ENCODE results near the gene ZBTB17. TPM values are rescaled to one million over a fixed set of nuclear protein-coding genes. Genes with fewer than 3 reads are reported as not detected.
A peak's percentile ranks its signal among the peaks of the same experiment; 100 is the strongest.

ZBTB17 gene
- total and polyA plus RNA-seq, 9 of the 15 experiments (the other 6 are each of a cell fraction or from before 2014, with no cell fraction given) = 1.1 to 53.4 (median 29.6) TPM

GRCh38 chr1:15948595-15949452 is 27.1 kb downstream of the ZBTB17 start (continued):
- TF ChIP-seq CEBPG (CRISPR knock-in tag; IDR thresholded peaks at IDR 0.05) (peak; percentile 51; the same call in 1 of the 2 replicates), CEBPG (tag; conservative IDR thresholded peaks at IDR 0.05 in 1 of 2, IDR thresholded peaks at IDR 0.05 in 1 of 2) (peak in 1 of 2 experiments; percentile 59; a peak in 2 of 4 replicates), NFIC (IDR thresholded peaks at IDR 0.05) (peak; percentile 77), RB1 (IDR thresholded peaks at IDR 0.05; ENCODE audit: low read depth) (no peak), GATA2 (CRISPR knock-in tag; IDR thresholded peaks at IDR 0.05) (no peak), E4F1 (CRISPR knock-in tag; IDR thresholded peaks at IDR 0.05; ENCODE audit: borderline replicate concordance) (no peak)

GRCh38 chr1:15948091-15948591 is 27.8 kb downstream of the ZBTB17 start:
- Histone ChIP-seq H3K27me3 (ENCODE audit: control insufficient read depth in 2 of 2, insufficient read depth in 2 of 2, low read length in 2 of 2) (no peaks in the 10 kb centered on the region), H3K27ac (ENCODE audit: extremely low read depth, low read depth, low read length) (peak overlapping the region; percentile 97; the same call in 1 of the 3 replicates), H2AFZ (ENCODE audit: low read depth, low read length) (no peak overlapping the region), H3K4me2 (ENCODE audit: insufficient read depth, low read length) (no peak overlapping the region), H4K20me1 (replicated peaks; ENCODE audit: control insufficient read depth, insufficient read depth, low read length) (peaks cover 4% of the 10 kb centered on the region; the same call in 1 of the 2 replicates), H3K9ac (ENCODE audit: insufficient read depth in 1 of 2, low read depth in 2 of 2, low read length in 2 of 2) (peak overlapping the region; percentile 46 to 81; a peak in 2 of 4 replicates), H3K79me2 (ENCODE audit: control insufficient read depth, insufficient read depth, low read length) (peaks cover 56% of the 10 kb centered on the region), H3K9me3 (replicated peaks; ENCODE audit: control insufficient read depth, insufficient read depth, low read depth, low read length) (no peaks in the 10 kb centered on the region), H3K4me1 (replicated peaks in 1 of 2; ENCODE audit: control insufficient read depth in 2 of 2, insufficient read depth in 2 of 2, low read length in 2 of 2) (peaks cover 50 to 70% of the 10 kb centered on the region in 2 experiments), H3K9me1 (ENCODE audit: control insufficient read depth, insufficient read depth, low read length) (peaks cover 8% of the 10 kb centered on the region), H3K4me3 (no peak overlapping the region), H3K36me3 (ENCODE audit: control insufficient read depth, insufficient read depth, low read length) (peaks cover 64% of the 10 kb centered on the region; the same call in 2 of the 3 replicates)
- WGBS (ENCODE audit: insufficient coverage, low coverage, missing lambda C conversion rate) = 84% methylated on average over 16 of the region's 16 CpGs
- DNase-seq (ENCODE audit: extremely low read depth in 1 of 4, low spot score in 3 of 4) = no peak
- intact Hi-C loops (cut with micrococcal nuclease) = no loop called here
- in situ Hi-C loops (cut with MboI) = no loop called here
- BruUV-seq (replicated peaks) = no TSS peak
- CTCF ChIA-PET (ENCODE audit: low intra/inter-chr PET ratio) = no interaction called here
- POLR2A ChIA-PET = interaction anchor here (1.4 to 3.3 kb wide), 3 partner anchors 11 to 99 kb away, joined by 3 to 20 read pairs (median 5); no protein-coding TSS in a partner anchor
- no peak for ATAC-seq
- no peak for FAIRE-seq
- TF ChIP-seq RBFOX2 (IDR thresholded peaks at IDR 0.05; ENCODE audit: low read depth, low read length) (0 out of 2 replicates have a peak, but pooled peaks have one; percentile 1), ZNF644 (tag; IDR thresholded peaks at IDR 0.05; ENCODE audit: low read depth) (no peak), CTBP1 (IDR thresholded peaks at IDR 0.05; ENCODE audit: borderline replicate concordance) (no peak), ZNF197 (CRISPR knock-in tag; IDR thresholded peaks at IDR 0.05; ENCODE audit: low read depth) (no peak), FOXA3 (CRISPR knock-in tag; conservative IDR thresholded peaks at IDR 0.05 in 1 of 2, IDR thresholded peaks at IDR 0.05 in 1 of 2) (peak in 1 of 2 experiments; percentile 24; a peak in 1 of 4 replicates), STAT5A (IDR thresholded peaks at IDR 0.05; ENCODE audit: borderline replicate concordance, low read length) (no peak)
- TF ChIP-seq, protein P1, sequence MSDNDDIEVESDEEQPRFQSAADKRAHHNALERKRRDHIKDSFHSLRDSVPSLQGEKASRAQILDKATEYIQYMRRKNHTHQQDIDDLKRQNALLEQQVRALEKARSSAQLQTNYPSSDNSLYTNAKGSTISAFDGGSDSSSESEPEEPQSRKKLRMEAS (CRISPR knock-in tag; IDR thresholded peaks at IDR 0.05) = peak; percentile 30; the same call in 1 of the 2 replicates
- TF ChIP-seq, protein P2, sequence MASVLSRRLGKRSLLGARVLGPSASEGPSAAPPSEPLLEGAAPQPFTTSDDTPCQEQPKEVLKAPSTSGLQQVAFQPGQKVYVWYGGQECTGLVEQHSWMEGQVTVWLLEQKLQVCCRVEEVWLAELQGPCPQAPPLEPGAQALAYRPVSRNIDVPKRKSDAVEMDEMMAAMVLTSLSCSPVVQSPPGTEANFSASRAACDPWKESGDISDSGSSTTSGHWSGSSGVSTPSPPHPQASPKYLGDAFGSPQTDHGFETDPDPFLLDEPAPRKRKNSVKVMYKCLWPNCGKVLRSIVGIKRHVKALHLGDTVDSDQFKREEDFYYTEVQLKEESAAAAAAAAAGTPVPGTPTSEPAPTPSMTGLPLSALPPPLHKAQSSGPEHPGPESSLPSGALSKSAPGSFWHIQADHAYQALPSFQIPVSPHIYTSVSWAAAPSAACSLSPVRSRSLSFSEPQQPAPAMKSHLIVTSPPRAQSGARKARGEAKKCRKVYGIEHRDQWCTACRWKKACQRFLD (CRISPR knock-in tag; IDR thresholded peaks at IDR 0.05) = 0 out of 2 replicates have a peak, but pooled peaks have one; percentile 62

All from K562 (cell line).